ENCODE results near the gene LAYN.

DNA sequence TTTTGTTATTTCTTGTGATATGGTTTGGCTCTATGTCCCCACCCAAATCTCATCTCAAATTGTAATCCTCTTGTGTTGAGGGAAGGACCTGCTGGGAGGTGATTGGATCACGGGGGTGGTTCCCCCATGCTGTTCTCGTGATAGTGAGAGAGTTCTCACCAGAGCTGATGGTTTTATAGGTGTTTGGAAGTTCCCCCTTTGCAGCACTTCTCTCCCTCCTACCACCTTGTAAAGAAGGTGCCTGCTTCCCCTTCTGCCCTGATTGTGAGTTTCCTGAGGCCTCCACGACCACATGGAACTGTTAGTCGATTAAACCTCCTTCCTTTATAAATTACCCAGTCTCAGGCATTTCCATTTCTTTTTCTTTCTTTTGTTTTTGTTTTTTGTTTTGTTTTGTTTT is 37.3 kb downstream of the LAYN start:
- TF ChIP-seq, protein P1, sequence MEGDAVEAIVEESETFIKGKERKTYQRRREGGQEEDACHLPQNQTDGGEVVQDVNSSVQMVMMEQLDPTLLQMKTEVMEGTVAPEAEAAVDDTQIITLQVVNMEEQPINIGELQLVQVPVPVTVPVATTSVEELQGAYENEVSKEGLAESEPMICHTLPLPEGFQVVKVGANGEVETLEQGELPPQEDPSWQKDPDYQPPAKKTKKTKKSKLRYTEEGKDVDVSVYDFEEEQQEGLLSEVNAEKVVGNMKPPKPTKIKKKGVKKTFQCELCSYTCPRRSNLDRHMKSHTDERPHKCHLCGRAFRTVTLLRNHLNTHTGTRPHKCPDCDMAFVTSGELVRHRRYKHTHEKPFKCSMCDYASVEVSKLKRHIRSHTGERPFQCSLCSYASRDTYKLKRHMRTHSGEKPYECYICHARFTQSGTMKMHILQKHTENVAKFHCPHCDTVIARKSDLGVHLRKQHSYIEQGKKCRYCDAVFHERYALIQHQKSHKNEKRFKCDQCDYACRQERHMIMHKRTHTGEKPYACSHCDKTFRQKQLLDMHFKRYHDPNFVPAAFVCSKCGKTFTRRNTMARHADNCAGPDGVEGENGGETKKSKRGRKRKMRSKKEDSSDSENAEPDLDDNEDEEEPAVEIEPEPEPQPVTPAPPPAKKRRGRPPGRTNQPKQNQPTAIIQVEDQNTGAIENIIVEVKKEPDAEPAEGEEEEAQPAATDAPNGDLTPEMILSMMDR (IDR thresholded peaks at IDR 0.05) = no peak
- TF ChIP-seq POLR2A (IDR thresholded peaks at IDR 0.05) = no peak
